WTC11 (cell line): ENCODE results near the gene LRRC32.

Experiments
- ARID4B ChIP-seq: sonication (generic); formaldehyde crosslinking; IDR thresholded peaks from 2 replicates; pipeline ENCODE4 v1.8.0; 2023; ENCODE audit warnings: missing genetic modification reagents, mild to moderate bottlenecking, borderline replicate concordance
- CREB1 ChIP-seq: sonication (generic); formaldehyde crosslinking; IDR thresholded peaks from 2 replicates; pipeline ENCODE4 v1.8.0; 2023; ENCODE audit warnings: mild to moderate bottlenecking, missing genetic modification reagents
- CTCF ChIP-seq: fragments of 200-600 bp; IDR thresholded peaks from 2 replicates; pipeline ENCODE4 v1.8.0; 2022; ENCODE audit warnings: antibody characterized with exemption
- ETV6 ChIP-seq: sonication (generic); formaldehyde crosslinking; IDR thresholded peaks from 2 replicates; pipeline ENCODE4 v1.8.1; 2022; ENCODE audit warnings: mild to moderate bottlenecking, missing genetic modification reagents
- MAX ChIP-seq: sonication (generic); formaldehyde crosslinking; IDR thresholded peaks from 2 replicates; pipeline ENCODE4 v1.8.0; 2022; ENCODE audit warnings: mild to moderate bottlenecking, missing genetic modification reagents
- NFE2L1 ChIP-seq: sonication (generic); formaldehyde crosslinking; IDR thresholded peaks from 2 replicates; pipeline ENCODE4 v1.8.1; 2023; ENCODE audit warnings: missing genetic modification reagents
- NR1H2 ChIP-seq: sonication (generic); formaldehyde crosslinking; IDR thresholded peaks from 2 replicates; pipeline ENCODE4 v1.9.0; 2021; ENCODE audit warnings: mild to moderate bottlenecking, moderate library complexity, missing genetic modification reagents
- USF1 ChIP-seq: sonication (generic); formaldehyde crosslinking; IDR thresholded peaks from 2 replicates; pipeline ENCODE4 v1.8.0; 2022; ENCODE audit warnings: mild to moderate bottlenecking, missing genetic modification reagents

GRCh38 chr11:76690736-76691135 lies 20.2 kb upstream of the LRRC32 start:
- TF ChIP-seq NR1H2 (CRISPR knock-in tag) = no peak
- TF ChIP-seq CTCF = no peak
- no peak for TF ChIP-seq NFE2L1 (CRISPR knock-in tag)
- TF ChIP-seq MAX = no peak
- no peak for TF ChIP-seq USF1 (CRISPR knock-in tag)
- no peak for TF ChIP-seq ETV6 (CRISPR knock-in tag)
- TF ChIP-seq ARID4B (CRISPR knock-in tag) = no peak
- no peak for TF ChIP-seq CREB1
